Activated T-helper 9 cell treated with anti-CD3 and anti-CD28 coated beads, Interleukin-2, amount 50 U/mL, for 16 hours (primary cell): ENCODE measurements around the gene CFAP90.

Experiments
- DNase-seq: peaks from one replicate; pipeline ENCODE4 v3.0.0-alpha.2; 2020; ENCODE audit warnings: low read depth

Gene CFAP90

GRCh38 chr5:7868427-7868772, 17.5 kb upstream of the CFAP90 start:
- no peak for DNase-seq

- DNase-seq = no peak
Measured at GRCh38 chr5:7867260-7867659, 16.3 kb upstream of the CFAP90 start.

GRCh38 chr5:7866196-7866595, 15.3 kb upstream of the CFAP90 start:
- DNase-seq = no peak

GRCh38 chr5:7857926-7858632, 7.1 kb upstream of the CFAP90 start:
- no peak for DNase-seq

- DNase-seq = no peak
Measured at GRCh38 chr5:7857361-7857760, 6.4 kb upstream of the CFAP90 start.

- no peak for DNase-seq
Measured at GRCh38 chr5:7856855-7857254, 5.9 kb upstream of the CFAP90 start.

GRCh38 chr5:7855611-7856010, 4.7 kb upstream of the CFAP90 start:
- DNase-seq = no peak

GRCh38 chr5:7852988-7853387, 2.1 kb upstream of the CFAP90 start:
- no peak for DNase-seq

GRCh38 chr5:7852542-7852941, 1.6 kb upstream of the CFAP90 start:
- no peak for DNase-seq

GRCh38 chr5:7851617-7852289, 820 bp upstream of the CFAP90 start:
- no peak for DNase-seq

- DNase-seq = no peak
Measured at GRCh38 chr5:7851240-7851592, 283 bp upstream of the CFAP90 start.

- no peak for DNase-seq
Measured at GRCh38 chr5:7849681-7850394, 1.1 kb downstream of the CFAP90 start.

GRCh38 chr5:7848296-7848695, 2.6 kb downstream of the CFAP90 start:
- DNase-seq = no peak

GRCh38 chr5:7846327-7846726, 4.6 kb downstream of the CFAP90 start:
- DNase-seq = no peak

- no peak for DNase-seq
Measured at GRCh38 chr5:7845557-7845956, 5.4 kb downstream of the CFAP90 start.

GRCh38 chr5:7844901-7845300, 6.0 kb downstream of the CFAP90 start:
- no peak for DNase-seq

GRCh38 chr5:7842531-7842930, 8.4 kb downstream of the CFAP90 start:
- no peak for DNase-seq

GRCh38 chr5:7837403-7837802, 13.5 kb downstream of the CFAP90 start:
- no peak for DNase-seq

- DNase-seq = no peak
Measured at GRCh38 chr5:7834982-7835381, 16.0 kb downstream of the CFAP90 start.

GRCh38 chr5:7828269-7828668, 22.7 kb downstream of the CFAP90 start:
- DNase-seq = no peak

- DNase-seq = no peak
Measured at GRCh38 chr5:7827610-7828009, 23.3 kb downstream of the CFAP90 start.

- DNase-seq = no peak
Measured at GRCh38 chr5:7825630-7826029, 25.3 kb downstream of the CFAP90 start.

GRCh38 chr5:7824995-7825394, 25.9 kb downstream of the CFAP90 start:
- DNase-seq = no peak

GRCh38 chr5:7823594-7823993, 27.3 kb downstream of the CFAP90 start:
- DNase-seq = no peak
